HCT116 (cell line): ENCODE data around the gene ZCCHC17. TPM values are rescaled to one million over a fixed set of nuclear protein-coding genes. Genes with fewer than 3 reads are reported as not detected.

ENCODE experiments used
- ATAC-seq: fragments of 200-7000 bp; cut with Tn5 transposase; 2 replicates; pipeline ENCODE4 v1.9.1; 2020; ENCODE audit warnings: mild to moderate bottlenecking, moderate library complexity
- BruUV-seq: library from RNA; stranded (reverse); fragments of 400-500 nt; replicated peaks from 2 replicates; lab custom pipeline; 2021; lab: Mats Ljungman, UMichigan
- CTCF ChIA-PET: fragments of 300-600 bp; sonication (Branson Sonifier 250); formaldehyde crosslinking; loops from one replicate; lab custom pipeline; 2021; ENCODE audit warnings: antibody characterized with exemption; lab: Charles Lee
- POLR2A ChIA-PET: fragments of 300-600, 350-600 bp; sonication (Branson Sonifier 250); formaldehyde crosslinking; loops from one replicate; lab custom pipeline; 2021; ENCODE audit warnings: antibody characterized with exemption; lab: Charles Lee
- RAD21 ChIA-PET, 2 experiments: fragments of 300-600 bp; sonication (Branson Sonifier 250); formaldehyde crosslinking; loops; one replicate each; lab custom pipeline; 2023; ENCODE audit warnings: low total read pairs in 2 of 2; ENCODE audit not compliant: uncharacterized antibody in 2 of 2, unreplicated experiment in 2 of 2, low non-redundant PET in 1 of 2; lab: Charles Lee
- DNase-seq: peaks from one replicate; pipeline ENCODE4 v3.0.0-alpha.2; 2010; ENCODE audit warnings: low read depth, low spot score
- H2AFZ ChIP-seq: fragments of 200-600 bp; shearing (Covaris generic), sonication (generic); 2 replicates; pipeline ENCODE4 v1.6.1; 2017; ENCODE audit warnings: low read depth, mixed run types, mixed read lengths, antibody characterized with exemption, low read length; ENCODE audit not compliant: poor library complexity, severe bottlenecking
- H3K27ac ChIP-seq: 2 replicates; pipeline ENCODE4 v1.5.1; 2012; ENCODE audit warnings: low read depth, low read length
- H3K27me3 ChIP-seq: fragments of 200-600 bp; sonication (generic); 2 replicates; pipeline ENCODE4 v1.6.1; 2016; ENCODE audit warnings: mixed run types, low read length, mixed read lengths; ENCODE audit not compliant: insufficient read depth
- H3K36me3 ChIP-seq, 2 experiments: fragments of 200-500 bp in 1 of 2; fragments of 200-600 bp in 1 of 2; sonication (Bioruptor generic) in 1 of 2; sonication (generic) in 1 of 2; 2 replicates each; pipeline versions ENCODE4 v1.5.1 to v1.6.1; 2014 to 2016; ENCODE audit warnings: low read length in 2 of 2, inconsistent platforms in 1 of 2, mixed read lengths in 1 of 2, mixed run types in 1 of 2; ENCODE audit not compliant: insufficient read depth in 2 of 2, control insufficient read depth in 1 of 2
- H3K4me1 ChIP-seq, 2 experiments: fragments of 200-600 bp in 1 of 2; sonication (generic) in 1 of 2; 2 replicates each; pipeline versions ENCODE4 v1.5.1 to v1.6.1; 2012 to 2017; ENCODE audit warnings: low read length in 2 of 2, inconsistent platforms in 1 of 2, mild to moderate bottlenecking in 1 of 2, mixed read lengths in 1 of 2, mixed run types in 1 of 2, moderate library complexity in 1 of 2; ENCODE audit not compliant: insufficient read depth in 2 of 2, control insufficient read depth in 1 of 2
- H3K4me2 ChIP-seq: fragments of 200-600 bp; sonication (generic); 2 replicates; pipeline ENCODE4 v1.6.1; 2017; ENCODE audit warnings: mixed run types, low read length, mixed read lengths
- H3K4me3 ChIP-seq, 2 experiments: fragments of 200-600 bp in 1 of 2; sonication (generic) in 1 of 2; replicated peaks in 1 of 2; 2 replicates each; pipeline ENCODE4 v1.5.1; 2011 to 2016; ENCODE audit warnings: low read length in 2 of 2, control low read depth in 1 of 2, low read depth in 1 of 2, mild to moderate bottlenecking in 1 of 2, mixed read lengths in 1 of 2, mixed run types in 1 of 2
- H3K79me2 ChIP-seq: fragments of 200-600 bp; sonication (generic); 2 replicates; pipeline ENCODE4 v1.6.1; 2017; ENCODE audit warnings: mild to moderate bottlenecking, mixed run types, low read length, moderate library complexity, mixed read lengths; ENCODE audit not compliant: insufficient read depth
- H3K9ac ChIP-seq: fragments of 200-600 bp; sonication (generic); 2 replicates; pipeline ENCODE4 v1.6.1; 2016; ENCODE audit warnings: low read length, mixed read lengths
- H3K9me2 ChIP-seq: fragments of 200-600 bp; sonication (generic), shearing (Covaris generic); 2 replicates; pipeline ENCODE4 v1.6.1; 2017; ENCODE audit warnings: mixed run types, mild to moderate bottlenecking, moderate library complexity; ENCODE audit not compliant: insufficient read depth
- H3K9me3 ChIP-seq, 2 experiments: fragments of 200-500 bp in 1 of 2; fragments of 200-600 bp in 1 of 2; sonication (Bioruptor generic) in 1 of 2; sonication (generic) in 1 of 2; 2 replicates each; pipeline ENCODE4 v1.6.1; 2014 to 2017; ENCODE audit warnings: low read length in 2 of 2, mixed read lengths in 2 of 2, inconsistent platforms in 1 of 2, low read depth in 1 of 2, mild to moderate bottlenecking in 1 of 2, mixed run types in 1 of 2, moderate library complexity in 1 of 2; ENCODE audit not compliant: control insufficient read depth in 1 of 2, insufficient read depth in 1 of 2
- H4K20me1 ChIP-seq: fragments of 200-600 bp; sonication (generic), shearing (Covaris generic); 2 replicates; pipeline ENCODE4 v1.6.1; 2017; ENCODE audit warnings: mixed run types, mild to moderate bottlenecking, moderate library complexity; ENCODE audit not compliant: insufficient read depth
- CBX3 ChIP-seq: IDR thresholded peaks from 2 replicates; pipeline ENCODE4 v1.6.1; 2012; ENCODE audit warnings: low read depth
- CEBPB ChIP-seq: IDR thresholded peaks from 2 replicates; pipeline ENCODE4 v1.6.1; 2012; ENCODE audit warnings: low read depth
- EGR1 ChIP-seq: IDR thresholded peaks from 2 replicates; pipeline ENCODE4 v1.6.1; 2012; ENCODE audit warnings: low read depth
- ELF1 ChIP-seq: IDR thresholded peaks from 2 replicates; pipeline ENCODE4 v1.6.1; 2012; ENCODE audit warnings: low read depth, borderline replicate concordance
- EZH2phosphoT487 ChIP-seq: fragments of 200-600 bp; IDR thresholded peaks from 2 replicates; pipeline ENCODE4 v1.6.1; 2018; ENCODE audit warnings: antibody characterized with exemption, borderline replicate concordance
- FOSL1 ChIP-seq: IDR thresholded peaks from 2 replicates; pipeline ENCODE4 v1.6.1; 2012; ENCODE audit warnings: low read depth
- JUND ChIP-seq: IDR thresholded peaks from 2 replicates; pipeline ENCODE4 v1.6.1; 2012
- POLR2AphosphoS5 ChIP-seq: IDR thresholded peaks from 2 replicates; pipeline ENCODE4 v1.6.1; 2011; ENCODE audit warnings: mild to moderate bottlenecking, low read depth, low read length, moderate library complexity
- RAD21 ChIP-seq: IDR thresholded peaks from 2 replicates; pipeline ENCODE4 v1.6.1; 2012; ENCODE audit warnings: low read depth, mild to moderate bottlenecking
- SIN3A ChIP-seq: IDR thresholded peaks from 2 replicates; pipeline ENCODE4 v1.6.1; 2012; ENCODE audit warnings: low read depth
- SP1 ChIP-seq: IDR thresholded peaks from 2 replicates; pipeline ENCODE4 v1.6.1; 2012; ENCODE audit warnings: low read depth
- SRF ChIP-seq: IDR thresholded peaks from 2 replicates; pipeline ENCODE4 v1.6.1; 2012; ENCODE audit warnings: low read depth
- TCF7L2 ChIP-seq: IDR thresholded peaks from 2 replicates; pipeline ENCODE4 v1.7.0; 2011; ENCODE audit warnings: borderline replicate concordance, inconsistent platforms; ENCODE audit not compliant: insufficient read depth, insufficient read length; ENCODE audit errors: extremely low read depth
- YY1 ChIP-seq: IDR thresholded peaks from 2 replicates; pipeline ENCODE4 v1.6.1; 2011; ENCODE audit warnings: low read length, low read depth, moderate library complexity, mild to moderate bottlenecking; ENCODE audit not compliant: insufficient replicate concordance; ENCODE audit errors: extremely low read depth
- ZBTB33 ChIP-seq: IDR thresholded peaks from 2 replicates; pipeline ENCODE4 v1.6.1; 2011; ENCODE audit warnings: mild to moderate bottlenecking, low read length, moderate library complexity; ENCODE audit not compliant: insufficient replicate concordance; ENCODE audit errors: extremely low read depth
- ZFX ChIP-seq: fragments of 450-650 bp; IDR thresholded peaks from 2 replicates; pipeline ENCODE4 v1.6.1; 2017
- intact Hi-C: fragments of 100-400 bp; cut with micrococcal nuclease; formaldehyde crosslinking; loops from 2 replicates; pipeline ENCODE4 v1.10.0; 2022
- total RNA-seq: library from RNA; stranded (reverse); gene quantifications from one replicate; pipeline ENCODE4 v1.2.1, GENCODE V29; 2021; ENCODE audit not compliant: unreplicated experiment
- TF ChIP-seq, protein P1 (sequence below): IDR thresholded peaks from 2 replicates; pipeline ENCODE4 v1.6.1; 2012
- TF ChIP-seq, protein P2 (sequence below): IDR thresholded peaks from 2 replicates; pipeline ENCODE4 v1.6.1; 2012
- TF ChIP-seq, protein P3 (sequence below): IDR thresholded peaks from 2 replicates; pipeline ENCODE4 v1.6.1; 2012; ENCODE audit warnings: low read depth

ZCCHC17 gene
- total RNA-seq, 1 experiment from 2014 or later, result 27.8 TPM

DNA sequence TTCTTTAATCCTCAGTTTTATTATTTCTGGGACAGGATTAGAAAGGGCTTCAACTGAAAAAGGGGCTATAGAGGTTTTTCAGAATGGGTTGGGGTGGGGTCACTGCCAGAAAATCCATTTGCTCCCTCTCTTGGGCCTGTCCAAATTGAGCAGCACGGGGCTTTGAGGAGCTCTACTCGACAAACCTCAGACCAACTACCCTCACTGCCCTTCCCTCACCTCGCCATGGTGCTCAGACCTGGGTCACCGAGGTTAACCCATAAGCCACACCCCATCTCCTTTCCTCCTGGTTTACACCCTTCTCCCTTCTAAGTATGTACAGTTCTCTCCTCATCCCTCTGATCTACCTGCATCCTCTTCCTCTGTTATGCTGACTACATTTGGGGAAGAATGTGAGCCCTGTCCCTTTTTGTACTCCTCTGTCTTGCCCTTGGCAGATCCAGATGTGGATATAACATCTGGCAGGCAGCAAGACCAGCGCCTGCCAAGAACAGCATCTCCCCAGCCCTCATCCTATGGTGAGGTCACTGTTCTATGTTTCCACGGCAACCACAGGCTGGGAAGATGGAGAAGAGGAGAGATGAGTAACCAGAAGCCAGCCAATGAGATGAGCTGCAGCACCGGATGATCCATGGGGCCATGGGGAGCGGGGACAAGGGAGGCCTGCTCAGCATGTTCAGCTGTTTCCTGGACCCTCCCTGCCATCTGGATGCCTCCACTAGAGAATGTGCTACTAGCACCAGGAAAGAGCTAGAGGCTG, 79.7 kb downstream of the ZCCHC17 start:
- BruUV-seq, result no TSS peak
- no peaks in the 10 kb centered on the region for H3K9me3 ChIP-seq
- CTCF ChIA-PET, result no interaction called here

More for the DNA sequence above, 79.7 kb downstream of the ZCCHC17 start:
- Histone ChIP-seq H3K27ac (no peak overlapping the region), H3K36me3 (no peaks in the 10 kb centered on the region), H3K9me2 (no peaks in the 10 kb centered on the region), H3K79me2 (no peaks in the 10 kb centered on the region), H3K4me1 (peaks cover 0 to 10% of the 10 kb centered on the region in 2 experiments; a peak in 1 of 4 replicates), H2AFZ (no peak overlapping the region), H3K27me3 (no peaks in the 10 kb centered on the region), H3K4me3 (no peak overlapping the region), H3K9ac (no peak overlapping the region), H4K20me1 (no peaks in the 10 kb centered on the region), H3K4me2 (no peak overlapping the region)
- intact Hi-C loops, result no loop called here
- POLR2A ChIA-PET, result interaction anchor here (0.6 kb wide), 1 partner anchor 235 kb away, joined by 3 read pairs; no protein-coding TSS in a partner anchor
- ATAC-seq (no peak), DNase-seq (no peak)
- no peak for TF ChIP-seq ELF1
- no peak for TF ChIP-seq FOSL1
- TF ChIP-seq RAD21, result no peak
- TF ChIP-seq SP1, result no peak
- TF ChIP-seq, protein P1, sequence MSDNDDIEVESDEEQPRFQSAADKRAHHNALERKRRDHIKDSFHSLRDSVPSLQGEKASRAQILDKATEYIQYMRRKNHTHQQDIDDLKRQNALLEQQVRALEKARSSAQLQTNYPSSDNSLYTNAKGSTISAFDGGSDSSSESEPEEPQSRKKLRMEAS, result no peak
- no peak for TF ChIP-seq CEBPB
- TF ChIP-seq, protein P2, sequence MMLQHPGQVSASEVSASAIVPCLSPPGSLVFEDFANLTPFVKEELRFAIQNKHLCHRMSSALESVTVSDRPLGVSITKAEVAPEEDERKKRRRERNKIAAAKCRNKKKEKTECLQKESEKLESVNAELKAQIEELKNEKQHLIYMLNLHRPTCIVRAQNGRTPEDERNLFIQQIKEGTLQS, result no peak
- TF ChIP-seq JUND, result no peak
- TF ChIP-seq EGR1, result no peak
- no peak for TF ChIP-seq CBX3
- TF ChIP-seq TCF7L2, result no peak
- no peak for TF ChIP-seq ZBTB33
- no peak for TF ChIP-seq EZH2phosphoT487
- TF ChIP-seq, protein P3, sequence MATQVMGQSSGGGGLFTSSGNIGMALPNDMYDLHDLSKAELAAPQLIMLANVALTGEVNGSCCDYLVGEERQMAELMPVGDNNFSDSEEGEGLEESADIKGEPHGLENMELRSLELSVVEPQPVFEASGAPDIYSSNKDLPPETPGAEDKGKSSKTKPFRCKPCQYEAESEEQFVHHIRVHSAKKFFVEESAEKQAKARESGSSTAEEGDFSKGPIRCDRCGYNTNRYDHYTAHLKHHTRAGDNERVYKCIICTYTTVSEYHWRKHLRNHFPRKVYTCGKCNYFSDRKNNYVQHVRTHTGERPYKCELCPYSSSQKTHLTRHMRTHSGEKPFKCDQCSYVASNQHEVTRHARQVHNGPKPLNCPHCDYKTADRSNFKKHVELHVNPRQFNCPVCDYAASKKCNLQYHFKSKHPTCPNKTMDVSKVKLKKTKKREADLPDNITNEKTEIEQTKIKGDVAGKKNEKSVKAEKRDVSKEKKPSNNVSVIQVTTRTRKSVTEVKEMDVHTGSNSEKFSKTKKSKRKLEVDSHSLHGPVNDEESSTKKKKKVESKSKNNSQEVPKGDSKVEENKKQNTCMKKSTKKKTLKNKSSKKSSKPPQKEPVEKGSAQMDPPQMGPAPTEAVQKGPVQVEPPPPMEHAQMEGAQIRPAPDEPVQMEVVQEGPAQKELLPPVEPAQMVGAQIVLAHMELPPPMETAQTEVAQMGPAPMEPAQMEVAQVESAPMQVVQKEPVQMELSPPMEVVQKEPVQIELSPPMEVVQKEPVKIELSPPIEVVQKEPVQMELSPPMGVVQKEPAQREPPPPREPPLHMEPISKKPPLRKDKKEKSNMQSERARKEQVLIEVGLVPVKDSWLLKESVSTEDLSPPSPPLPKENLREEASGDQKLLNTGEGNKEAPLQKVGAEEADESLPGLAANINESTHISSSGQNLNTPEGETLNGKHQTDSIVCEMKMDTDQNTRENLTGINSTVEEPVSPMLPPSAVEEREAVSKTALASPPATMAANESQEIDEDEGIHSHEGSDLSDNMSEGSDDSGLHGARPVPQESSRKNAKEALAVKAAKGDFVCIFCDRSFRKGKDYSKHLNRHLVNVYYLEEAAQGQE, result no peak
- TF ChIP-seq POLR2AphosphoS5, result no peak
- TF ChIP-seq SIN3A, result no peak
- no peak for TF ChIP-seq SRF
- TF ChIP-seq YY1, result no peak
- TF ChIP-seq ZFX, result no peak
- RAD21 ChIA-PET, result no interaction called here
